Stimulated activated CD4-positive, alpha-beta T cell treated with anti-CD3 and anti-CD28 coated beads, TNF-alpha, amount 100 ng/mL, for 24 hours (primary cell): ENCODE measurements around the gene ARL6IP4.
A peak's percentile ranks its signal among the peaks of the same experiment; 100 is the strongest.
"Not testable (repeated sequence)": the region's sequence is repeated elsewhere in the genome, so short reads cannot be mapped to it uniquely, and the experiment has no call there.

ENCODE experiments used
- DNase-seq, 3 experiments: peaks; one replicate each; pipeline ENCODE4 v3.0.0-alpha.2; 2020; ENCODE audit warnings: low read depth in 3 of 3

The ARL6IP4 gene

GRCh38 chr12:122980183-122981035 is at the start of gene ARL6IP4:
Gene ARL6IP4, plus strand, starts transcription at chr12:122980681. Its CDS starts 459 bp downstream, at chr12:122981140.
- peak; percentile 18 to 67 (median 56) for DNase-seq

- DNase-seq, result no peak
Observed at GRCh38 chr12:122932207-122932606, 48.3 kb upstream of the ARL6IP4 start.

- no peak for DNase-seq
Observed at GRCh38 chr12:122934722-122935121, 45.8 kb upstream of the ARL6IP4 start.

GRCh38 chr12:122935318-122935717 is 45.2 kb upstream of the ARL6IP4 start:
- DNase-seq, result no peak

GRCh38 chr12:122937622-122938091 is 42.8 kb upstream of the ARL6IP4 start:
- no peak for DNase-seq

GRCh38 chr12:122939125-122939524 is 41.4 kb upstream of the ARL6IP4 start:
- no peak for DNase-seq

GRCh38 chr12:122941351-122941750 is 39.1 kb upstream of the ARL6IP4 start:
- DNase-seq, result not testable (repeated sequence)

GRCh38 chr12:122942637-122943036 is 37.8 kb upstream of the ARL6IP4 start:
- no peak for DNase-seq

- no peak for DNase-seq
Observed at GRCh38 chr12:122943196-122943595, 37.3 kb upstream of the ARL6IP4 start.

- no peak for DNase-seq
Observed at GRCh38 chr12:122944605-122945592, 35.6 kb upstream of the ARL6IP4 start.

- peak; percentile 69 to 87 (median 72) for DNase-seq
Observed at GRCh38 chr12:122946690-122947341, 33.7 kb upstream of the ARL6IP4 start.

- DNase-seq, result no peak
Observed at GRCh38 chr12:122947352-122947792, 33.1 kb upstream of the ARL6IP4 start.

GRCh38 chr12:122948605-122949004 is 31.9 kb upstream of the ARL6IP4 start:
- no peak for DNase-seq

GRCh38 chr12:122949405-122949804 is 31.1 kb upstream of the ARL6IP4 start:
- DNase-seq, result no peak

- DNase-seq, result no peak
Observed at GRCh38 chr12:122949816-122950675, 30.4 kb upstream of the ARL6IP4 start.

- DNase-seq, result no peak
Observed at GRCh38 chr12:122951406-122951805, 29.1 kb upstream of the ARL6IP4 start.

- DNase-seq, result peak; percentile 49 to 68 (median 65)
Observed at GRCh38 chr12:122951979-122952892, 28.2 kb upstream of the ARL6IP4 start.

GRCh38 chr12:122955156-122955555 is 25.3 kb upstream of the ARL6IP4 start:
- no peak for DNase-seq

- DNase-seq, result no peak
Observed at GRCh38 chr12:122956035-122956434, 24.4 kb upstream of the ARL6IP4 start.
